Stimulated activated CD8-positive, alpha-beta memory T cell treated with anti-CD3 and anti-CD28 coated beads, Interleukin-7, amount 100 ng/mL, for 1 hour (primary cell): ENCODE measurements around the gene TAS1R2.
"Not testable (repeated sequence)": the region's sequence is repeated elsewhere in the genome, so short reads cannot be mapped to it uniquely, and the experiment has no call there.

Experiments
- DNase-seq, 2 donors: peaks; one replicate each; pipeline ENCODE4 v3.0.0-alpha.2; 2020; ENCODE audit warnings: low read depth in 2 of 2

Gene TAS1R2

GRCh38 chr1:18883636-18884418, 24.4 kb upstream of the TAS1R2 start:
- peak; percentile 29 to 64 for DNase-seq

GRCh38 chr1:18883079-18883478, 23.6 kb upstream of the TAS1R2 start:
- no peak for DNase-seq

- no peak for DNase-seq
Measured at GRCh38 chr1:18882486-18882885, 23.0 kb upstream of the TAS1R2 start.

GRCh38 chr1:18881642-18882431, 22.4 kb upstream of the TAS1R2 start:
- no peak for DNase-seq

- no peak for DNase-seq
Measured at GRCh38 chr1:18881164-18881563, 21.7 kb upstream of the TAS1R2 start.

GRCh38 chr1:18880585-18880984, 21.1 kb upstream of the TAS1R2 start:
- DNase-seq = no peak

GRCh38 chr1:18879791-18880309, 20.4 kb upstream of the TAS1R2 start:
- no peak for DNase-seq

GRCh38 chr1:18879215-18879790, 19.8 kb upstream of the TAS1R2 start:
- no peak for DNase-seq

GRCh38 chr1:18878538-18879214, 19.2 kb upstream of the TAS1R2 start:
- DNase-seq = no peak

GRCh38 chr1:18877282-18877681, 17.8 kb upstream of the TAS1R2 start:
- DNase-seq = no peak

- no peak for DNase-seq
Measured at GRCh38 chr1:18876210-18876609, 16.8 kb upstream of the TAS1R2 start.

- DNase-seq = no peak
Measured at GRCh38 chr1:18875796-18876128, 16.3 kb upstream of the TAS1R2 start.

- DNase-seq = peak; percentile 15 to 50
Measured at GRCh38 chr1:18875107-18875795, 15.8 kb upstream of the TAS1R2 start.

GRCh38 chr1:18874600-18874999, 15.1 kb upstream of the TAS1R2 start:
- DNase-seq = no peak

- no peak for DNase-seq
Measured at GRCh38 chr1:18874036-18874435, 14.6 kb upstream of the TAS1R2 start.

- no peak for DNase-seq
Measured at GRCh38 chr1:18872071-18872611, 12.7 kb upstream of the TAS1R2 start.

GRCh38 chr1:18871401-18872070, 12.1 kb upstream of the TAS1R2 start:
- DNase-seq = no peak

GRCh38 chr1:18870957-18871356, 11.5 kb upstream of the TAS1R2 start:
- DNase-seq = no peak

- not testable (repeated sequence) for DNase-seq
Measured at GRCh38 chr1:18870595-18870865, 11.1 kb upstream of the TAS1R2 start.

- no peak for DNase-seq
Measured at GRCh38 chr1:18869847-18870594, 10.6 kb upstream of the TAS1R2 start.
